Common myeloid progenitor, CD34-positive (primary cell): ENCODE measurements around the gene FES.
"Not testable (repeated sequence)": the region's sequence is repeated elsewhere in the genome, so short reads cannot be mapped to it uniquely, and the experiment has no call there.

Source experiments
- CTCF ChIA-PET: fragments of 350-600 bp; sonication (Branson Sonifier 250); formaldehyde crosslinking; loops from one replicate; lab custom pipeline; 2021; ENCODE audit warnings: antibody characterized with exemption; lab: Charles Lee
- POLR2A ChIA-PET: fragments of 350-600 bp; sonication (Branson Sonifier 250); formaldehyde crosslinking; loops from one replicate; lab custom pipeline; 2021; ENCODE audit warnings: antibody characterized with exemption; lab: Charles Lee
- DNase-seq, 3 donors: peaks; one replicate each; pipeline versions ENCODE4 v3.0.0 to v3.0.0-alpha.2; 2013
- H3K27ac ChIP-seq, 2 experiments: 1 replicate in 1 of 2; 2 replicates in 1 of 2; pipeline ENCODE4 v1.7.0; 2013; ENCODE audit warnings: inconsistent platforms in 2 of 2, low read length in 2 of 2, mild to moderate bottlenecking in 2 of 2, low read depth in 1 of 2, moderate library complexity in 1 of 2; ENCODE audit not compliant: severe bottlenecking in 2 of 2, insufficient read depth in 1 of 2, poor library complexity in 1 of 2
- H3K27me3 ChIP-seq, 5 experiments: replicated peaks in 2 of 5; 1 replicate in 3 of 5; 2 replicates in 2 of 5; pipeline versions ENCODE4 v1.6.1 to v1.7.0; 2013; ENCODE audit warnings: low read length in 4 of 5, mild to moderate bottlenecking in 2 of 5, moderate library complexity in 2 of 5, inconsistent platforms in 1 of 5; ENCODE audit not compliant: insufficient read depth in 5 of 5, control insufficient read depth in 4 of 5
- H3K36me3 ChIP-seq, 4 experiments: 1 replicate in 2 of 4; 2 replicates in 2 of 4; pipeline versions ENCODE4 v1.6.1 to v1.7.0; 2013; ENCODE audit warnings: low read length in 3 of 4, control low read depth in 1 of 4, mild to moderate bottlenecking in 1 of 4; ENCODE audit not compliant: control insufficient read depth in 4 of 4, insufficient read depth in 4 of 4
- H3K4me1 ChIP-seq, 4 experiments: 1 replicate in 3 of 4; 2 replicates in 1 of 4; pipeline versions ENCODE4 v1.6.1 to v1.7.1; 2013; ENCODE audit warnings: low read length in 3 of 4, mild to moderate bottlenecking in 3 of 4, control low read depth in 1 of 4, inconsistent platforms in 1 of 4, moderate library complexity in 1 of 4; ENCODE audit not compliant: control insufficient read depth in 4 of 4, insufficient read depth in 4 of 4; ENCODE audit errors: control extremely low read depth in 1 of 4
- H3K4me3 ChIP-seq, 7 experiments: 1 replicate in 4 of 7; 2 replicates in 3 of 7; pipeline versions ENCODE4 v1.5.1 to v1.7.0; 2013; ENCODE audit warnings: mild to moderate bottlenecking in 7 of 7, low read length in 6 of 7, moderate library complexity in 6 of 7, inconsistent platforms in 2 of 7, low read depth in 2 of 7, control low read depth in 1 of 7; ENCODE audit not compliant: insufficient read depth in 4 of 7, control insufficient read depth in 1 of 7; ENCODE audit errors: extremely low read depth in 1 of 7
- H3K9me3 ChIP-seq, 5 experiments: 1 replicate in 4 of 5; 2 replicates in 1 of 5; pipeline versions ENCODE4 v1.6.1 to v1.7.1; 2013; ENCODE audit warnings: low read length in 4 of 5, mild to moderate bottlenecking in 2 of 5, inconsistent platforms in 1 of 5, low read depth in 1 of 5, moderate library complexity in 1 of 5; ENCODE audit not compliant: control insufficient read depth in 4 of 5, insufficient read depth in 2 of 5; ENCODE audit errors: control extremely low read depth in 1 of 5
- WGBS: methylation state at CpG from one replicate; pipeline ENCODE4 v1.1.5; 2013; ENCODE audit not compliant: insufficient coverage; 5-methylcytosine and 5-hydroxymethylcytosine counted together

Gene FES

GRCh38 chr15:90907051-90907660 lies 22.9 kb downstream of the FES start:
- Histone ChIP-seq H3K27me3 (no peaks in the 10 kb centered on the region), H3K9me3 (no peaks in the 10 kb centered on the region), H3K27ac (no peak overlapping the region), H3K4me3 (no peak overlapping the region), H3K36me3 (peaks cover 11 to 69% (median 59%) of the 10 kb centered on the region in 4 experiments), H3K4me1 (peaks cover 2 to 12% (median 9%) of the 10 kb centered on the region in 4 experiments)
- POLR2A ChIA-PET, result no interaction called here
- DNase-seq, result no peak
- 84% methylated on average over 15 of the region's 15 CpGs for WGBS
- CTCF ChIA-PET, result interaction anchor here (1.7 to 16.2 kb wide), 3 partner anchors 12 to 26 kb away, joined by 4 to 258 read pairs (median 10); partner anchors contain the start of genes HDDC3 and UNC45A

- Histone ChIP-seq H3K4me3 (no peak overlapping the region), H3K27me3 (no peaks in the 10 kb centered on the region), H3K9me3 (no peaks in the 10 kb centered on the region), H3K36me3 (peaks cover 17 to 78% (median 67%) of the 10 kb centered on the region in 4 experiments), H3K27ac (no peak overlapping the region), H3K4me1 (peaks cover 2 to 11% (median 9%) of the 10 kb centered on the region in 4 experiments)
- CTCF ChIA-PET, result interaction anchor here (1.4 to 16.2 kb wide), 2 partner anchors 25 to 26 kb away, joined by 4 to 258 read pairs; partner anchors contain the start of genes HDDC3 and UNC45A
- DNase-seq, result no peak
- 97% methylated on average over 9 of the region's 9 CpGs for WGBS
- POLR2A ChIA-PET, result no interaction called here
These were observed 23.7 kb downstream of the FES start for GRCh38 chr15:90907838-90908507.

GRCh38 chr15:90909449-90909848 lies 25.1 kb downstream of the FES start:
- CTCF ChIA-PET, result interaction anchor here (1.1 to 11.0 kb wide), 3 partner anchors 9 to 24 kb away, joined by 4 to 96 read pairs (median 4); partner anchors contain the start of genes HDDC3 and MAN2A2

GRCh38 chr15:90909976-90910375 lies 25.7 kb downstream of the FES start:
- POLR2A ChIA-PET, result no interaction called here

More at GRCh38 chr15:90909449-90909848, 25.1 kb downstream of the FES start:
- H3K4me3 ChIP-seq, H3K4me1 ChIP-seq, H3K9me3 ChIP-seq, H3K27me3 ChIP-seq, DNase-seq, H3K27ac ChIP-seq, POLR2A ChIA-PET: not testable (repeated sequence)
- 98% methylated on average over 11 of the region's 11 CpGs for WGBS
- H3K36me3 ChIP-seq, result peaks cover 17 to 90% (median 82%) of the 10 kb centered on the region in 4 experiments

GRCh38 chr15:90910441-90911301 lies 26.4 kb downstream of the FES start:
- Histone ChIP-seq H3K4me1 (peaks cover 6 to 20% (median 16%) of the 10 kb centered on the region in 4 experiments), H3K4me3 (no peak overlapping the region), H3K27me3 (no peaks in the 10 kb centered on the region), H3K36me3 (peaks cover 13 to 91% (median 73%) of the 10 kb centered on the region in 4 experiments), H3K9me3 (no peaks in the 10 kb centered on the region), H3K27ac (peak overlapping the region in 1 of 2 experiments; percentile 47)
- WGBS, result 97% methylated on average over 19 of the region's 24 CpGs
- POLR2A ChIA-PET, result no interaction called here
- CTCF ChIA-PET, result interaction anchor here (1.3 to 11.0 kb wide), 2 partner anchors 10 to 18 kb away, joined by 3 to 96 read pairs; partner anchors contain the start of gene MAN2A2
- DNase-seq, result no peak

More at GRCh38 chr15:90909976-90910375, 25.7 kb downstream of the FES start:
- Histone ChIP-seq H3K27ac (peak overlapping the region in 1 of 2 experiments; percentile 47), H3K4me3 (no peak overlapping the region), H3K4me1 (peaks cover 0 to 13% (median 9%) of the 10 kb centered on the region in 4 experiments), H3K27me3 (no peaks in the 10 kb centered on the region), H3K9me3 (no peaks in the 10 kb centered on the region), H3K36me3 (peaks cover 17 to 91% (median 80%) of the 10 kb centered on the region in 4 experiments)
- DNase-seq, result no peak
- WGBS, result 100% methylated on average over 7 of the region's 8 CpGs
- CTCF ChIA-PET, result interaction anchor here (1.3 to 11.0 kb wide), 2 partner anchors 9 to 17 kb away, joined by 3 to 96 read pairs; partner anchors contain the start of gene MAN2A2

GRCh38 chr15:90911302-90911623 lies 27.0 kb downstream of the FES start:
- ChIA-PET POLR2A (no interaction called here), CTCF (interaction anchor here (1.3 to 11.0 kb wide), 2 partner anchors 10 to 18 kb away, joined by 3 to 96 read pairs; partner anchors contain the start of gene MAN2A2)
- H3K36me3 ChIP-seq, result peaks cover 13 to 88% (median 67%) of the 10 kb centered on the region in 4 experiments
- H3K4me1 ChIP-seq, result peaks cover 6 to 26% (median 22%) of the 10 kb centered on the region in 4 experiments
- no peaks in the 10 kb centered on the region for H3K27me3 ChIP-seq
- WGBS, result 97% methylated on average over 12 of the region's 19 CpGs
- no peak overlapping the region for H3K4me3 ChIP-seq
- no peak for DNase-seq
- no peaks in the 10 kb centered on the region for H3K9me3 ChIP-seq
- no peak overlapping the region for H3K27ac ChIP-seq
